Motor neuron (in vitro differentiated cells): ENCODE data around the gene MED13L. TPM values are rescaled to one million over a fixed set of nuclear protein-coding genes. Genes with fewer than 3 reads are reported as not detected.
A peak's percentile ranks its signal among the peaks of the same experiment; 100 is the strongest.

Experiments used
- ATAC-seq, 8 experiments: fragments of 200-7000 bp; cut with Tn5 transposase; replicated peaks in 6 of 8; 2 replicates each; pipeline ENCODE4 v1.8.0; 2021; ENCODE audit warnings: mild to moderate bottlenecking in 8 of 8, moderate library complexity in 8 of 8
- H3K27ac ChIP-seq, 2 donors: fragments of 250-450 bp; sonication (Bioruptor Pico); 2 replicates each; pipeline ENCODE4 v1.9.0; 2021; ENCODE audit warnings: antibody characterized with exemption in 2 of 2, mild to moderate bottlenecking in 2 of 2, moderate library complexity in 1 of 2
- H3K4me1 ChIP-seq, 2 donors: fragments of 250-450 bp; sonication (Bioruptor Pico); replicated peaks in 1 of 2; 2 replicates each; pipeline ENCODE4 v1.6.1; 2021; ENCODE audit warnings: antibody characterized with exemption in 2 of 2, mild to moderate bottlenecking in 2 of 2, moderate library complexity in 1 of 2
- H3K4me3 ChIP-seq, 5 donors: fragments of 250-450 bp; sonication (Bioruptor Pico); 2 replicates each; pipeline ENCODE4 v1.9.0; 2021; ENCODE audit warnings: antibody characterized with exemption in 5 of 5, mild to moderate bottlenecking in 5 of 5, moderate library complexity in 4 of 5
- WGBS, 10 experiments: fragments of 450-650 bp; shearing (Covaris generic); methylation state at CpG; one replicate each; pipeline ENCODE4 v1.0.0; 2022; 5-methylcytosine and 5-hydroxymethylcytosine counted together
- in situ Hi-C, 9 experiments: fragments of 400-800 bp; cut with MboI; loops; one replicate each; pipeline ENCODE4 v1.15.0; 2021; ENCODE audit warnings: low sequenced_read_pairs in 9 of 9, low pct_unique_long_range_greater_than_20kb in 2 of 9; ENCODE audit not compliant: unreplicated experiment in 9 of 9
- total RNA-seq, 8 experiments: library from RNA; unstranded; fragments of 300-600 nt; gene quantifications; 2 replicates each; pipeline versions ENCODE4 v1.2.3 to v1.2.4, GENCODE V29; 2022

The MED13L gene
- total RNA-seq, 8 experiments from 2014 or later: 40.5 to 90.5 (median 66.7) TPM

DNA sequence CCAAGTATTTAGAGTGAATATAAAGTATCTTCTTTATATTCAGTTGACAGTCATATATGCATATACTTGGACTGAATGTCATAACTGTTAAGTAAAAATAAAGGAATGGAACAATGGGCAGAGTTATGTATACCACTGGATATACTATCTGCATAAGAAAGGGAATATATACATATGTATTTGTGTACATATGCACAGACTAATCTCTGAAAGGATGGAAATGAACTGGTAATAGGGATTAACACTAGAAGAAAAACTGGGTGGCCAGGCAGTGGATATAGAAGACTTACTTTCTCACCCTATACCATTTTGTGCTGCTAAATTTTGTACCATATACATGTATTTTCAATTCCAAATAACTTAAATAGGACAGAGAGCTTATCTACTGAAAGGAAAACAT lies 200.1 kb downstream of the MED13L start:
- in situ Hi-C loops: no loop called here
- H3K4me3 ChIP-seq: no peak overlapping the region
- H3K4me1 ChIP-seq: no peaks in the 10 kb centered on the region
- H3K27ac ChIP-seq: no peak overlapping the region
- ATAC-seq: peak in 3 of 8 experiments; percentile 6 to 38 (median 36)

DNA sequence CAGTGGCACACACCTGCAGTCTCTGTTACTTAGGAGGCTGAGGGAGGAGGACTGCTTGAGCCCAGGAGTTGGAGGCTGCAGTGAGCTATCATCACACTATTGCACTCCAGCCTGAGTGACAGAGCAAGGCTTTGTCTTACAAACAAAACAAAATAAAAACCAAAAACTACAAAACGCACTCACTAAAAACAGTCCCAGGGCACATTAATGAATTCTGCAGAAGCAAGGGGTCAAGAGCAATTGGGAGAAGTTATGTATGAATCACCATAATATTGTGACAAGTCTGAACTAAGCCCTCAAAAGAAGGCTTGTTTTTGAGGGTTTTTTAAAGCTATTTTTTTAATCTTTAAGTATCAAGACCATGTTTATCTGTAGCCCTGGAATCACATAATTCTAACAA lies 201.1 kb downstream of the MED13L start:
- 80 to 100% (median 100%) methylated on average over 1 of the region's 1 CpG; no CpG with 5 or more reads in 2 of the 10 experiments for WGBS, 10 experiments
- H3K4me1 ChIP-seq: no peaks in the 10 kb centered on the region
- in situ Hi-C loops: no loop called here
- no peak overlapping the region for H3K4me3 ChIP-seq
- H3K27ac ChIP-seq: no peak overlapping the region
- ATAC-seq: no peak

DNA sequence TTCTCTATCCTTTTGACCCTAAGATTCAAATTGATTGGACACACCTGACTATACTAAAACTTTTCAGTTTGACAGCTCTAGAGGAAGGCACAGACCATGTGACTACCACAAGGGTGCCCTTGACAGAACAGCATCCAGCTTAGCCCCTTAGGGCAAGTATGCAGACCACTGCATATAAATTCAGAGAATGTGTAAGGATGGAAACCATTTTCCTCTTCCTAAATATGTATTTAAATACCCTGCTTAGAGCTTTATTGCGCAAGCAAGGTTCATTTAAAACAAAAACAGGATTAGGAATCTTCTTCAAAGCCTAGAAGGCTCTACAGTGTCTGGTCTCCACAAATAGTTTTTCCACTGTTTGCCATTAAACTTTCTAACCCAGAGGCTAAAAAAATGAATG lies 202.8 kb downstream of the MED13L start:
- no peaks in the 10 kb centered on the region for H3K4me1 ChIP-seq
- no peak overlapping the region for H3K27ac ChIP-seq
- in situ Hi-C loops: no loop called here
- H3K4me3 ChIP-seq: no peak overlapping the region
- 8 to 100% (median 100%) methylated on average over 1 of the region's 1 CpG; no CpG with 5 or more reads in 5 of the 10 experiments for WGBS, 10 experiments
- ATAC-seq: peak in 1 of 8 experiments; percentile 61

DNA sequence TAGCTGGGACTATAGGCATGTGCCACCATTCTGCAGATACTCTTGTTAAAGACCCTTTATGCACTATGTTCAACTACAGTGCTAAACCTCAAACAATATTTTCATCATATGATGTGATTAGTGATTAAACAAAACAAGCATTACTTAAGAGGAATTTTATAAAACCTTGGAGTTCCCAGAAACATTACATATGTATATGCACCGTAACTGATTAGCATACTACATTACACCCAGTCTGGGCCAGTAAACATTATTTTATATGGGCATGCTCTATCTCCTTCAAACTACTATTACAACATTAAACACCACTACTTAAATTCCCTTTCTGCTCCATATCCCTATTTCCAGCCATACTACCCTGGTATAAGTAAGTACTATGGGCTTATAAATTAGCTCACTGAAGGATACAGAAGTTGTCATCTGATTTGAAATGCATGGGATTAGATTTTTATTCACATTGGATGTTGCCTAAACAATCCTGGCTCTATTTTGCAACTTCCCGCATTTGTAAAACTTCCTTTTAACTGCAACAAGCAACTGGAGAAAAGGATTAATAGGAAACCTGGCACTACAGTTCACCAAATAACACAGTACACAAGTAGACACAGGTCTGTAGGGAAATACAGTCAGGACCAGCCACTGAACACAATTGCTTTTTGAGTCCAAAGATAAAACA lies 205.8 kb downstream of the MED13L start:
- no peaks in the 10 kb centered on the region for H3K4me1 ChIP-seq
- H3K4me3 ChIP-seq: no peak overlapping the region
- peak in 3 of 8 experiments; percentile 70 to 81 (median 78) for ATAC-seq
- WGBS, 10 experiments: 0 to 100% (median 80%) methylated on average over 1 to 2 of the region's 2 CpGs; no CpG with 5 or more reads in 1 of the 10 experiments
- in situ Hi-C loops: no loop called here
- H3K27ac ChIP-seq: no peak overlapping the region

DNA sequence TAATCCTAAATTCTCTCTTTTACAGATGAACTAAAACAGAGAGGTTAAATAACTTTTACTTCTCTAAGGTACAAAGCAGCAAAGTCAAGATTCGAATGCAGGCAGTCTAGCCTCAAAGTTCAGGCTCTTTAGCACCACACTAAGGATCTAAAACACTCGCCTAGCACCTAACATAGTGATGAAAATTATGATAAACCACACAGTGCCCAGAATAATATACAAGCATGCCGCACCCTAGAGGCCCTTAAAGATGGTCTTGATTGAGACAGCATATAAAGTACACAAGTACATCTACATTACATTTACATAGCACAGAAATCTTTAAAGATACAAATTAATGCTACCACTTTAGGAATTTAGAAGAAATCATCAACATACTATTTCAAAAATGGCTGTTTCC lies 207.0 kb downstream of the MED13L start:
- H3K27ac ChIP-seq: no peak overlapping the region
- 0 to 100% (median 89%) methylated on average over 1 to 3 of the region's 3 CpGs; no CpG with 5 or more reads in 1 of the 10 experiments for WGBS, 10 experiments
- in situ Hi-C loops: no loop called here
- peak in 3 of 8 experiments; percentile 75 to 77 (median 77) for ATAC-seq
- H3K4me1 ChIP-seq: peaks cover 7 to 8% of the 10 kb centered on the region in 2 donors
- H3K4me3 ChIP-seq: no peak overlapping the region

DNA sequence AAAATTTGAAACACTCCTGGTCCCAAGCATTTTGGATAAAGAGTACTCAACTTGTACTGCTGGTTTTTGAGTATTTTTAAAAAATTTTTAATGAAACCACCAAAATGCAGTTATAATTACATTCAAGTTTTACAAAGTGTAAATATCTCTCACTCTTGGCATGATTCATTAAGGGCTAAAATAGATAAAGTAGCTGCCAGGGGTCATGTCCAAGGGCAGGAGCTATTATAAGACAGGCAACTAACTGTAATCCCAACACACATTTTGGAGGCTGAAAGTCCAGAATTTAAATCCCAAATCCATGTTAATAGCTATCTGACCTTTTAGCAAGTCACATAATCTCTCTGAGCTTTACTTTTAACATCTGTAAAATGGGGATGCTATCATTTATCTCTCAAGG lies 207.6 kb downstream of the MED13L start:
- ATAC-seq: no peak
- in situ Hi-C loops: no loop called here
- Histone ChIP-seq H3K27ac (no peak overlapping the region), H3K4me3 (no peak overlapping the region), H3K4me1 (peaks cover 8 to 11% of the 10 kb centered on the region in 2 donors)

DNA sequence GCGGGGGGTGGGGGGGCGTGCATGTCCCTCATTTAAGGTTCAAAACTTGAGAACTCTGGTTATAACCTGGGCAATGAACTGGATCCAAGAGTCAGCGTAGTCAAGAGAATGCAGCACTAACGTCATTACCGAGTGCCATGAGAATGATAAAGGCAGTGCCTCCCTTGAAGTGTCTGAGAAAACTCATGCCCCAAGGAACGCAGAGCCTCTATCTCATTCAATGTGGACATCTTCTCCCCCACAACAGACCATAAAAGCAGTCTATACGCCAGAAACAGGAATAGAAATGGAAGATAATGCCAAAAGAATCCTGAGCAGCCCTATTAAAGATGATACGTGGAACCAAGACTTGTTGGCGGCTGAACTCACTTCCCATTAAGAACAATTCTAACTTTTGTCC lies 208.6 kb downstream of the MED13L start:
- Histone ChIP-seq H3K4me1 (peaks cover 10 to 11% of the 10 kb centered on the region in 2 donors), H3K4me3 (no peak overlapping the region), H3K27ac (no peak overlapping the region)
- no peak for ATAC-seq
- WGBS, 10 experiments: 80 to 100% (median 91%) methylated on average over 1 to 7 of the region's 9 CpGs
- in situ Hi-C loops: no loop called here

DNA sequence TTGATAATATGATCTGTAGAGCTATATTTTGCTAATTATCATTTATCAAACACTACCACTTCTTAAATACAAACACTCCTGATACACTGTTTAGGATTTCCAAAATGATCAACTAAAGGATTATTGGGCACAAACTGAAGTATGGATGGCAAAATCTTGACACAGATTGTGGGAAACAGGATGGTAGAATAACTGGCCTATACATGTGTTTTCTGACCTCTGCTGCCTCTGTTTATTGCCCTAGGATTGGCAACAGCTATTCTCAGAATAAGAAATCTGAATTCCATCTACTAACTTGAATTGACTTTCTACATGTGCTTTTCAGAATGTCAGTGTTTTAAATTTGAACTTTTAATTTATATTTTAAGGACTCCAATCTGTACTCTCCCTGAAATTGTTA lies 209.1 kb downstream of the MED13L start:
- Histone ChIP-seq H3K4me1 (peaks cover 10 to 11% of the 10 kb centered on the region in 2 donors), H3K4me3 (no peak overlapping the region), H3K27ac (no peak overlapping the region)
- ATAC-seq: no peak
- in situ Hi-C loops: no loop called here

DNA sequence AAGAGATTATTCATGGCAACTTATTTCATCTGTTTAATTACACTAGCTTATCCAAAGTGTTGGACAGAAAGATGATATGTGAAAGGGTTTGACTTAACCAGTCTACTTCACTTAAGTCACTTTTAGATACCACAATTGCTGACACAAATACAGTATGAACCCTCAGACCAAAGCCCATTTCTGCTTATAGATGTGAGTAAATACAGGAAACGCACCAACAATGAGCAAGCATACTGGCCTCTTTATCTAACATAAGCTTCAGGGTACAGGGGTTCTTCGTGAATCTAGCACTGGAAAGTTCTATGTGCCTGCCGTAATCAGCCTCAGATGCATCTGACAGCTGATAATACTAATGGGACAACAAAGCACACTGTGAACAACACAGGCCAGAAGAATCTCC lies 209.6 kb downstream of the MED13L start:
- in situ Hi-C loops: no loop called here
- Histone ChIP-seq H3K4me1 (peaks cover 10 to 11% of the 10 kb centered on the region in 2 donors), H3K27ac (no peak overlapping the region), H3K4me3 (no peak overlapping the region)
- no peak for ATAC-seq
- 90 to 100% (median 100%) methylated on average over 1 to 3 of the region's 3 CpGs; no CpG with 5 or more reads in 3 of the 10 experiments for WGBS, 10 experiments

DNA sequence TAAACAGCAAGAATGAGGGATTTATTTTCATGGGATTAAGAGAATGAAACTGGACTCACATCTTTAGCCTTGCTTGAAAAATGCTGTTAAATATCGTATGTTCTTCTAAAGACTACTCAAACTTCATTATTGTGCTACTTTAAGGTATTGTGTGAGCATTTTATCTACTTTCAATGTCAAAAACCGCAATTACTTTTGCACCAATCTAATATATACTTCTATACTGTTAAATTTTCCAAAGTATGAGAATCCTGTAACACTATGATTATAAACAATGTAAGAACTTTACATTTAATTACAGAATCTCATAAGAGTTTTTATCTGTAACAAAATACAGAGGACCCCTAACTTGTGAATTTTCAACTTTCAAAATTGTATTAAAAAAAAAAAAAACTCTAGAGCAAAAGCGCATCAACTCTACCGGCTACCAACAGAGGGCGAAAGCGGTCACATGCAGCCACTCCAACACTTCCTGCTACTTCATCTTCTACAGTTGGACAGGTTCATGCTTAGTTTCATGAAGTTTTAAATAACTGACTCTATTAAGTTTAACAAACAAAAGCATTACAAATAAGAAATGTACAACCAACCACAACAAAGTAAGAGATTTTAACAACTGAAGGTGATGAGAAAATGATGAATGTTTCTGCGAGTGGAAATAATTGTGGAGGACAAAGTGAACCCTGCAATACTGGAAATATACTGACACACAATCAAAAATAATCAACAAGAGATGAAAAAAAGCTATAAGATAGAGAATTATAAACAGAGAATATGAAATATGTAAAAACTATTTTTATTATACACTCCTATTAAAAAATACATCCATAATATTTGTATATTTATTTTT lies 210.9 kb downstream of the MED13L start:
- peaks cover 10 to 11% of the 10 kb centered on the region in 2 donors for H3K4me1 ChIP-seq
- in situ Hi-C loops: no loop called here
- no peak for ATAC-seq
- 42 to 93% (median 58%) methylated on average over 2 to 7 of the region's 7 CpGs for WGBS, 10 experiments
- H3K4me3 ChIP-seq: no peak overlapping the region
- H3K27ac ChIP-seq: no peak overlapping the region

DNA sequence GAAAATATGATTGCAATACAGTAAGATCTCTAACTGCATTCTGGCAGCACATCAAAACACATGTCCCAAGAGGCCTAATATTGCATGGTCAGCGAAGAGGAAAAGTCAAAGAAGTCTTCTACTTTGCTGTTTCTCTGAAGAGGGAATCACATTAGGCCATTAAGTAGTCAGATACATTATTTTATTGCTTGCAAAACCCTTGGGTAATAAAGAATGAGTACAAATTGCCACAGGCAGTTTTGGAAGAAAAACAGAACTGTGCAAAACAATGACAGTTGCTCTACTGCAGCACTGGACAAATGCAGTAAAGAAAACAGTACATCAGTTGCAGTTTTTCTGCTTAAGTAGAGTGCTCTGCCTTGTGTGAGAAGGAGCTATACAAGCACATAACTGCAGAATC lies 211.9 kb downstream of the MED13L start:
- in situ Hi-C loops: no loop called here
- Histone ChIP-seq H3K4me3 (no peak overlapping the region), H3K27ac (no peak overlapping the region), H3K4me1 (peaks cover 10 to 11% of the 10 kb centered on the region in 2 donors)
- WGBS, 10 experiments: 33 to 100% (median 80%) methylated on average over 1 of the region's 1 CpG; no CpG with 5 or more reads in 4 of the 10 experiments
- peak in 3 of 8 experiments; percentile 40 to 48 (median 40) for ATAC-seq

DNA sequence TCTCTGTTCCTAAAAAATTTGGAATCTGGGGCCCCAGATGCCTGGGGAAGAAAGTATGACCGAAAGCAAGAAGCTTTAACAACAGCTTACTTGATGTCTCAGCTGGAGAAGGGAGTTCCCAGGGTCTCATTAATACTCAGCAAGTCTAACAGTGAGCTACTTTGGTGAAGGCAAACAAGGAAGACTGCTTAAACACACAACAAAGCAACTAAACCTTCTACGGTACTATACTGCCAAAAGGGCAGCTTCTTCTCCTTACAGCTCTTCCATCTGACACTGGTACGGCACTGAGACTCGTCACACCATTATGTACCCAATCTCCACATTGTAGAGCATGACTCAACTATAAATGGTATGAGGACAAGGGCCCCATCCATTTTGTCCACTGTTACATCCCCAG lies 213.0 kb downstream of the MED13L start:
- Histone ChIP-seq H3K4me3 (no peak overlapping the region), H3K4me1 (peaks cover 10 to 11% of the 10 kb centered on the region in 2 donors), H3K27ac (no peak overlapping the region)
- WGBS, 10 experiments: 43 to 100% (median 97%) methylated on average over 1 to 4 of the region's 4 CpGs; no CpG with 5 or more reads in 2 of the 10 experiments
- in situ Hi-C loops: no loop called here
- peak in 1 of 8 experiments; percentile 71 for ATAC-seq

DNA sequence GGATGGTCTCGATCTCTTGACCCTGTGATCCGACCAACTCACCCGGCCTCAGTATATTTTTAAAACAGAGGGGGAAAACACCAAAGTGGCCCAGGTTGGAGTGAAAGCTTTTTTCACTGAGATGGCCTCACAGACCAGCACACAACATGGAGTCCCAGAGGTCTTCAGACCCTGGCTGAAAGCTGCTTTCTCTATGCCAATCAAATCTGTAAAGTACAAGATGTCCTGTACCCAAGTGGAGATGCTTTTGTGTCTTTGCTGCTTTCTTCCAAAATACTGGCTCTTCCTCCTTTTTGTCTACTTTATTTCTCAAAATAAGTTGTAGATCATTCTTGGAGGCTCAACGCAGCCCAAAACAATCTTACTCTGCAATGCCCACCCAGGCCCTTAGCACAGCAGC lies 214.8 kb downstream of the MED13L start:
- no peak overlapping the region for H3K4me3 ChIP-seq
- no peak overlapping the region for H3K27ac ChIP-seq
- WGBS, 10 experiments: 67 to 100% (median 93%) methylated on average over 1 to 4 of the region's 4 CpGs; no CpG with 5 or more reads in 3 of the 10 experiments
- H3K4me1 ChIP-seq: peaks cover 10 to 11% of the 10 kb centered on the region in 2 donors
- no peak for ATAC-seq
- in situ Hi-C loops: no loop called here
